GM23338 (cell line): ENCODE data around the gene PANK1. TPM values are rescaled to one million over a fixed set of nuclear protein-coding genes. Genes with fewer than 3 reads are reported as not detected.

Experiments
- ATAC-seq: fragments of 200-7000 bp; cut with Tn5 transposase; 3 replicates; pipeline ENCODE4 v1.9.1; 2020
- DNase-seq: peaks from one replicate; pipeline ENCODE4 v3.0.0-alpha.2; 2015; ENCODE audit warnings: low spot score
- H2AFZ ChIP-seq: fragments of 200-600 bp; sonication (generic); 2 replicates; pipeline ENCODE4 v1.8.0; 2016; ENCODE audit warnings: antibody characterized with exemption, mild to moderate bottlenecking, moderate library complexity
- H3F3A ChIP-seq: fragments of 200-600 bp; sonication (generic); replicated peaks from 2 replicates; pipeline ENCODE4 v1.8.0; 2017; ENCODE audit warnings: antibody characterized with exemption, mixed run types, low read depth
- H3K27ac ChIP-seq: fragments of 200-600 bp; sonication (generic); 2 replicates; pipeline ENCODE4 v1.6.1; 2016; ENCODE audit warnings: low read depth
- H3K27me3 ChIP-seq: fragments of 200-600 bp; sonication (generic); 2 replicates; pipeline ENCODE4 v1.8.0; 2016; ENCODE audit warnings: mild to moderate bottlenecking, mixed run types, moderate library complexity; ENCODE audit not compliant: insufficient read depth
- H3K36me3 ChIP-seq: fragments of 200-600 bp; sonication (generic); 2 replicates; pipeline ENCODE4 v1.8.0; 2016; ENCODE audit warnings: mild to moderate bottlenecking; ENCODE audit not compliant: insufficient read depth
- H3K4me1 ChIP-seq: fragments of 200-600 bp; sonication (generic); 2 replicates; pipeline ENCODE4 v1.8.0; 2016; ENCODE audit warnings: mild to moderate bottlenecking, moderate library complexity; ENCODE audit not compliant: insufficient read depth
- H3K4me2 ChIP-seq: fragments of 200-600 bp; sonication (generic); 2 replicates; pipeline ENCODE4 v1.7.1; 2017; ENCODE audit warnings: mixed run types
- H3K4me3 ChIP-seq: fragments of 200-600 bp; sonication (generic); 2 replicates; pipeline ENCODE4 v1.6.1; 2016; ENCODE audit warnings: mixed run types
- H3K79me2 ChIP-seq: fragments of 200-600 bp; sonication (generic); replicated peaks from 2 replicates; pipeline ENCODE4 v1.8.0; 2017; ENCODE audit warnings: mild to moderate bottlenecking; ENCODE audit not compliant: insufficient read depth
- H3K9me2 ChIP-seq: fragments of 200-600 bp; sonication (generic); 2 replicates; pipeline ENCODE4 v1.8.0; 2017; ENCODE audit not compliant: insufficient read depth
- H4K20me1 ChIP-seq: fragments of 200-600 bp; sonication (generic); replicated peaks from 2 replicates; pipeline ENCODE4 v1.8.0; 2017; ENCODE audit warnings: mild to moderate bottlenecking; ENCODE audit not compliant: insufficient read depth
- H3K27ac Mint-ChIP-seq: 2 replicates; pipeline ENCODE4 v1.8.0; 2020; ENCODE audit warnings: inconsistent platforms, mild to moderate bottlenecking, moderate library complexity, mixed read lengths
- H3K27me3 Mint-ChIP-seq: 3 replicates; pipeline ENCODE4 v1.8.0; 2022; ENCODE audit warnings: low read depth, mild to moderate bottlenecking, moderate library complexity, mixed read lengths, inconsistent platforms; ENCODE audit not compliant: insufficient read depth, poor library complexity
- H3K36me3 Mint-ChIP-seq: 3 replicates; pipeline ENCODE4 v1.8.0; 2021; ENCODE audit warnings: low read depth, mild to moderate bottlenecking, inconsistent platforms, moderate library complexity, mixed read lengths
- H3K4me1 Mint-ChIP-seq: 3 replicates; pipeline ENCODE4 v1.8.0; 2020; ENCODE audit warnings: mild to moderate bottlenecking, inconsistent platforms, mixed read lengths
- H3K4me3 Mint-ChIP-seq: 3 replicates; pipeline ENCODE4 v1.8.0; 2021; ENCODE audit warnings: moderate library complexity, mild to moderate bottlenecking, inconsistent platforms, mixed read lengths
- H3K9me3 Mint-ChIP-seq: 3 replicates; pipeline ENCODE4 v1.8.0; 2020; ENCODE audit warnings: moderate library complexity, mild to moderate bottlenecking, inconsistent platforms, mixed read lengths
- CREB1 ChIP-seq: fragments of 250-450 bp; sonication (Bioruptor Pico); IDR thresholded peaks from 2 replicates; pipeline ENCODE4 v1.5.0; 2020; ENCODE audit warnings: low read depth, mild to moderate bottlenecking, moderate library complexity
- EZH2 ChIP-seq: fragments of 200-600 bp; sonication (generic); IDR thresholded peaks from one replicate; pipeline ENCODE4 v1.8.0; 2017; ENCODE audit warnings: antibody characterized with exemption, mild to moderate bottlenecking, low read depth; ENCODE audit not compliant: unreplicated experiment
- EZH2phosphoT487 ChIP-seq: fragments of 200-600 bp; sonication (generic); IDR thresholded peaks from one replicate; pipeline ENCODE4 v1.8.1; 2018; ENCODE audit warnings: antibody characterized with exemption; ENCODE audit not compliant: unreplicated experiment
- JUNB ChIP-seq: IDR thresholded peaks from one replicate; pipeline ENCODE4 v1.6.1; 2016; ENCODE audit warnings: antibody characterized with exemption; ENCODE audit not compliant: unreplicated experiment
- NANOG ChIP-seq: IDR thresholded peaks from 2 replicates; pipeline ENCODE4 v1.6.1; 2016; ENCODE audit warnings: antibody characterized with exemption, borderline replicate concordance
- POLR2AphosphoS5 ChIP-seq: IDR thresholded peaks from 2 replicates; pipeline ENCODE4 v1.6.1; 2016; ENCODE audit warnings: antibody characterized with exemption, low read depth
- STAT1 ChIP-seq: IDR thresholded peaks from one replicate; pipeline ENCODE4 v1.6.1; 2016; ENCODE audit warnings: antibody characterized with exemption; ENCODE audit not compliant: unreplicated experiment
- ZNF114 ChIP-seq: fragments of 250-450 bp; sonication (Bioruptor Pico); IDR thresholded peaks from 2 replicates; pipeline ENCODE4 v1.5.0; 2020; ENCODE audit warnings: mild to moderate bottlenecking, moderate library complexity
- ZNF331 ChIP-seq: fragments of 250-450 bp; sonication (Bioruptor Pico); IDR thresholded peaks from 2 replicates; pipeline ENCODE4 v1.5.0; 2020; ENCODE audit warnings: low read depth, mild to moderate bottlenecking, moderate library complexity
- polyA plus RNA-seq: library from polyadenylated mRNA; unstranded; fragments of >200 nt; fragmentation: Nextera tagmentation; extraction: Ambion mirVana; gene quantifications from 2 replicates; pipeline ENCODE4 v1.2.1, GENCODE V29; 2016
- total RNA-seq: library from RNA; depleted of rRNA; stranded (reverse); fragments of >200 nt; shearing (Covaris generic); gene quantifications from 2 replicates; pipeline ENCODE4 v1.2.3, GENCODE V29; 2014
- TF ChIP-seq, protein P1 (sequence below): fragments of 250-450 bp; sonication (Bioruptor Pico); IDR thresholded peaks from 2 replicates; pipeline ENCODE4 v1.5.0; 2020; ENCODE audit warnings: mild to moderate bottlenecking, moderate library complexity
- TF ChIP-seq, protein P2 (sequence below), 2 experiments: fragments of 200-600 bp in 1 of 2; sonication (generic) in 1 of 2; conservative IDR thresholded peaks; 2 replicates each; pipeline versions ENCODE4 v1.5.1 to v1.6.1; 2016 to 2017; ENCODE audit warnings: antibody characterized with exemption in 2 of 2, low read depth in 2 of 2, mild to moderate bottlenecking in 2 of 2, moderate library complexity in 1 of 2
- TF ChIP-seq, protein P3 (sequence below): IDR thresholded peaks from one replicate; pipeline ENCODE4 v1.6.1; 2018; ENCODE audit warnings: antibody characterized with exemption; ENCODE audit not compliant: unreplicated experiment
- TF ChIP-seq, protein P4 (sequence below): IDR thresholded peaks from 2 replicates; pipeline ENCODE4 v1.6.1; 2016; ENCODE audit warnings: antibody characterized with exemption

PANK1 gene
- total and polyA plus RNA-seq, 2 experiments from 2014 or later = 15.2 to 44.7 TPM

DNA sequence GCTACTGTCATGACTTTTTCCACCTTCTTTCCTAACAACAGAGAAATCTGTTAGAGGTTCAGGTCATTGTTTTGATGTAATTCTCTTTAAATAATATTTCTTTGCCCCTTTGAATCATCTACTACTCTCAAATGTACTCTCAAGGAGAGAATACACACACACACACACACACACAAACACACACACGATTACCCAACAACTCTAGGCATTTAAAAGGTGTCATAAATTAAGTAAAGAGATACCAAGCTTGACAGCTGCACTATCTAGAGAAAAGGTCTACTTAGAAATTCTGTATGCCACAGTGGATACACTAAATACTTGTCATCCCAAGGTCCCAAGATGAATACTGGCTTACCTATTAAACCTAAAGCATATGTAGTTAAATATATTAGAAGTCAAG lies 4.8 kb downstream of the PANK1 start (continued):
- TF ChIP-seq, protein P1, sequence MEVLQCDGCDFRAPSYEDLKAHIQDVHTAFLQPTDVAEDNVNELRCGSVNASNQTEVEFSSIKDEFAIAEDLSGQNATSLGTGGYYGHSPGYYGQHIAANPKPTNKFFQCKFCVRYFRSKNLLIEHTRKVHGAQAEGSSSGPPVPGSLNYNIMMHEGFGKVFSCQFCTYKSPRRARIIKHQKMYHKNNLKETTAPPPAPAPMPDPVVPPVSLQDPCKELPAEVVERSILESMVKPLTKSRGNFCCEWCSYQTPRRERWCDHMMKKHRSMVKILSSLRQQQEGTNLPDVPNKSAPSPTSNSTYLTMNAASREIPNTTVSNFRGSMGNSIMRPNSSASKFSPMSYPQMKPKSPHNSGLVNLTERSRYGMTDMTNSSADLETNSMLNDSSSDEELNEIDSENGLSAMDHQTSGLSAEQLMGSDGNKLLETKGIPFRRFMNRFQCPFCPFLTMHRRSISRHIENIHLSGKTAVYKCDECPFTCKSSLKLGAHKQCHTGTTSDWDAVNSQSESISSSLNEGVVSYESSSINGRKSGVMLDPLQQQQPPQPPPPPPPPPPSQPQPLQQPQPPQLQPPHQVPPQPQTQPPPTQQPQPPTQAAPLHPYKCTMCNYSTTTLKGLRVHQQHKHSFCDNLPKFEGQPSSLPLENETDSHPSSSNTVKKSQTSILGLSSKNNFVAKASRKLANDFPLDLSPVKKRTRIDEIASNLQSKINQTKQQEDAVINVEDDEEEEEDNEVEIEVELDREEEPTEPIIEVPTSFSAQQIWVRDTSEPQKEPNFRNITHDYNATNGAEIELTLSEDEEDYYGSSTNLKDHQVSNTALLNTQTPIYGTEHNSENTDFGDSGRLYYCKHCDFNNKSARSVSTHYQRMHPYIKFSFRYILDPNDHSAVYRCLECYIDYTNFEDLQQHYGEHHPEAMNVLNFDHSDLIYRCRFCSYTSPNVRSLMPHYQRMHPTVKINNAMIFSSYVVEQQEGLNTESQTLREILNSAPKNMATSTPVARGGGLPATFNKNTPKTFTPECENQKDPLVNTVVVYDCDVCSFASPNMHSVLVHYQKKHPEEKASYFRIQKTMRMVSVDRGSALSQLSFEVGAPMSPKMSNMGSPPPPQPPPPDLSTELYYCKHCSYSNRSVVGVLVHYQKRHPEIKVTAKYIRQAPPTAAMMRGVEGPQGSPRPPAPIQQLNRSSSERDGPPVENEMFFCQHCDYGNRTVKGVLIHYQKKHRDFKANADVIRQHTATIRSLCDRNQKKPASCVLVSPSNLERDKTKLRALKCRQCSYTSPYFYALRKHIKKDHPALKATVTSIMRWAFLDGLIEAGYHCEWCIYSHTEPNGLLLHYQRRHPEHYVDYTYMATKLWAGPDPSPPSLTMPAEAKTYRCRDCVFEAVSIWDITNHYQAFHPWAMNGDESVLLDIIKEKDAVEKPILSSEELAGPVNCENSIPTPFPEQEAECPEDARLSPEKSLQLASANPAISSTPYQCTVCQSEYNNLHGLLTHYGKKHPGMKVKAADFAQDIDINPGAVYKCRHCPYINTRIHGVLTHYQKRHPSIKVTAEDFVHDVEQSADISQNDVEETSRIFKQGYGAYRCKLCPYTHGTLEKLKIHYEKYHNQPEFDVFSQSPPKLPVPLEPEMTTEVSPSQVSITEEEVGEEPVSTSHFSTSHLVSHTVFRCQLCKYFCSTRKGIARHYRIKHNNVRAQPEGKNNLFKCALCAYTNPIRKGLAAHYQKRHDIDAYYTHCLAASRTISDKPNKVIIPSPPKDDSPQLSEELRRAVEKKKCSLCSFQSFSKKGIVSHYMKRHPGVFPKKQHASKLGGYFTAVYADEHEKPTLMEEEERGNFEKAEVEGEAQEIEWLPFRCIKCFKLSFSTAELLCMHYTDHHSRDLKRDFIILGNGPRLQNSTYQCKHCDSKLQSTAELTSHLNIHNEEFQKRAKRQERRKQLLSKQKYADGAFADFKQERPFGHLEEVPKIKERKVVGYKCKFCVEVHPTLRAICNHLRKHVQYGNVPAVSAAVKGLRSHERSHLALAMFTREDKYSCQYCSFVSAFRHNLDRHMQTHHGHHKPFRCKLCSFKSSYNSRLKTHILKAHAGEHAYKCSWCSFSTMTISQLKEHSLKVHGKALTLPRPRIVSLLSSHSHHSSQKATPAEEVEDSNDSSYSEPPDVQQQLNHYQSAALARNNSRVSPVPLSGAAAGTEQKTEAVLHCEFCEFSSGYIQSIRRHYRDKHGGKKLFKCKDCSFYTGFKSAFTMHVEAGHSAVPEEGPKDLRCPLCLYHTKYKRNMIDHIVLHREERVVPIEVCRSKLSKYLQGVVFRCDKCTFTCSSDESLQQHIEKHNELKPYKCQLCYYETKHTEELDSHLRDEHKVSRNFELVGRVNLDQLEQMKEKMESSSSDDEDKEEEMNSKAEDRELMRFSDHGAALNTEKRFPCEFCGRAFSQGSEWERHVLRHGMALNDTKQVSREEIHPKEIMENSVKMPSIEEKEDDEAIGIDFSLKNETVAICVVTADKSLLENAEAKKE = no peak
- TF ChIP-seq JUNB (no peak), ZNF114 (no peak)

DNA sequence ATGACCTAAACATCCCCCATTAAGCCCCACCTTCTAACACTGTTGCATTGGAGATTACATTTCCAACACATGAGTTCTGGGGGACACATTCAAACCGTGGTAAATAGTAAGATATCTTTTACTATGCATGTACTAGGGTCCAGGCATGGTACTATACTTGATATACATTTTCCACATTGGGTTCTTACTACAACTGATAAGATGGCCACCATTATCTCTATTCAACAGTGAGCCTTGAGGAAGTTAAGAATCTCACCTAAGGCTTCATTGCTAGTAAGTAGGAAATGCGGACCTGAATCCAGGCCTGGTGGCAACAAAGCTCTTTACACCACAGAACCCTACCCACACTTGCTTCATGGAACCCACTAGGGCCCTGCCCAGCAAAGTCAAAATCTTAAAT lies 5.7 kb downstream of the PANK1 start:
- no peak overlapping the region for H3K27ac ChIP-seq
- no peaks in the 10 kb centered on the region for H3F3A ChIP-seq
- peaks cover 7% of the 10 kb centered on the region for H3K27me3 Mint-ChIP-seq
- TF ChIP-seq EZH2 = no peak
- no peak for TF ChIP-seq ZNF331 (CRISPR knock-in tag)
- no peak for TF ChIP-seq EZH2phosphoT487
- TF ChIP-seq, protein P2, sequence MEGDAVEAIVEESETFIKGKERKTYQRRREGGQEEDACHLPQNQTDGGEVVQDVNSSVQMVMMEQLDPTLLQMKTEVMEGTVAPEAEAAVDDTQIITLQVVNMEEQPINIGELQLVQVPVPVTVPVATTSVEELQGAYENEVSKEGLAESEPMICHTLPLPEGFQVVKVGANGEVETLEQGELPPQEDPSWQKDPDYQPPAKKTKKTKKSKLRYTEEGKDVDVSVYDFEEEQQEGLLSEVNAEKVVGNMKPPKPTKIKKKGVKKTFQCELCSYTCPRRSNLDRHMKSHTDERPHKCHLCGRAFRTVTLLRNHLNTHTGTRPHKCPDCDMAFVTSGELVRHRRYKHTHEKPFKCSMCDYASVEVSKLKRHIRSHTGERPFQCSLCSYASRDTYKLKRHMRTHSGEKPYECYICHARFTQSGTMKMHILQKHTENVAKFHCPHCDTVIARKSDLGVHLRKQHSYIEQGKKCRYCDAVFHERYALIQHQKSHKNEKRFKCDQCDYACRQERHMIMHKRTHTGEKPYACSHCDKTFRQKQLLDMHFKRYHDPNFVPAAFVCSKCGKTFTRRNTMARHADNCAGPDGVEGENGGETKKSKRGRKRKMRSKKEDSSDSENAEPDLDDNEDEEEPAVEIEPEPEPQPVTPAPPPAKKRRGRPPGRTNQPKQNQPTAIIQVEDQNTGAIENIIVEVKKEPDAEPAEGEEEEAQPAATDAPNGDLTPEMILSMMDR (conservative IDR thresholded peaks at IDR 0.05; ENCODE audit: low read depth in 2 of 2) = no peak
- TF ChIP-seq NANOG = no peak
- TF ChIP-seq CREB1 (CRISPR knock-in tag) = no peak
- no peak for TF ChIP-seq ZNF114
- TF ChIP-seq JUNB = no peak
- no peak for TF ChIP-seq STAT1
- TF ChIP-seq, protein P3, sequence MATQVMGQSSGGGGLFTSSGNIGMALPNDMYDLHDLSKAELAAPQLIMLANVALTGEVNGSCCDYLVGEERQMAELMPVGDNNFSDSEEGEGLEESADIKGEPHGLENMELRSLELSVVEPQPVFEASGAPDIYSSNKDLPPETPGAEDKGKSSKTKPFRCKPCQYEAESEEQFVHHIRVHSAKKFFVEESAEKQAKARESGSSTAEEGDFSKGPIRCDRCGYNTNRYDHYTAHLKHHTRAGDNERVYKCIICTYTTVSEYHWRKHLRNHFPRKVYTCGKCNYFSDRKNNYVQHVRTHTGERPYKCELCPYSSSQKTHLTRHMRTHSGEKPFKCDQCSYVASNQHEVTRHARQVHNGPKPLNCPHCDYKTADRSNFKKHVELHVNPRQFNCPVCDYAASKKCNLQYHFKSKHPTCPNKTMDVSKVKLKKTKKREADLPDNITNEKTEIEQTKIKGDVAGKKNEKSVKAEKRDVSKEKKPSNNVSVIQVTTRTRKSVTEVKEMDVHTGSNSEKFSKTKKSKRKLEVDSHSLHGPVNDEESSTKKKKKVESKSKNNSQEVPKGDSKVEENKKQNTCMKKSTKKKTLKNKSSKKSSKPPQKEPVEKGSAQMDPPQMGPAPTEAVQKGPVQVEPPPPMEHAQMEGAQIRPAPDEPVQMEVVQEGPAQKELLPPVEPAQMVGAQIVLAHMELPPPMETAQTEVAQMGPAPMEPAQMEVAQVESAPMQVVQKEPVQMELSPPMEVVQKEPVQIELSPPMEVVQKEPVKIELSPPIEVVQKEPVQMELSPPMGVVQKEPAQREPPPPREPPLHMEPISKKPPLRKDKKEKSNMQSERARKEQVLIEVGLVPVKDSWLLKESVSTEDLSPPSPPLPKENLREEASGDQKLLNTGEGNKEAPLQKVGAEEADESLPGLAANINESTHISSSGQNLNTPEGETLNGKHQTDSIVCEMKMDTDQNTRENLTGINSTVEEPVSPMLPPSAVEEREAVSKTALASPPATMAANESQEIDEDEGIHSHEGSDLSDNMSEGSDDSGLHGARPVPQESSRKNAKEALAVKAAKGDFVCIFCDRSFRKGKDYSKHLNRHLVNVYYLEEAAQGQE = no peak
- TF ChIP-seq POLR2AphosphoS5 = no peak
- TF ChIP-seq, protein P4, sequence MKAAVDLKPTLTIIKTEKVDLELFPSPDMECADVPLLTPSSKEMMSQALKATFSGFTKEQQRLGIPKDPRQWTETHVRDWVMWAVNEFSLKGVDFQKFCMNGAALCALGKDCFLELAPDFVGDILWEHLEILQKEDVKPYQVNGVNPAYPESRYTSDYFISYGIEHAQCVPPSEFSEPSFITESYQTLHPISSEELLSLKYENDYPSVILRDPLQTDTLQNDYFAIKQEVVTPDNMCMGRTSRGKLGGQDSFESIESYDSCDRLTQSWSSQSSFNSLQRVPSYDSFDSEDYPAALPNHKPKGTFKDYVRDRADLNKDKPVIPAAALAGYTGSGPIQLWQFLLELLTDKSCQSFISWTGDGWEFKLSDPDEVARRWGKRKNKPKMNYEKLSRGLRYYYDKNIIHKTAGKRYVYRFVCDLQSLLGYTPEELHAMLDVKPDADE = no peak

More for the DNA sequence above, 5.7 kb downstream of the PANK1 start:
- H3K4me3 ChIP-seq = no peak overlapping the region
- H2AFZ ChIP-seq = no peak overlapping the region
- ATAC-seq (no peak), DNase-seq (no peak)
- H3K4me1 ChIP-seq = peaks cover 12% of the 10 kb centered on the region
- peaks cover 25% of the 10 kb centered on the region for H3K36me3 Mint-ChIP-seq
- peaks cover 40% of the 10 kb centered on the region for H4K20me1 ChIP-seq
- H3K4me1 Mint-ChIP-seq = peaks cover 16% of the 10 kb centered on the region; the same call in 2 of the 3 replicates
- H3K4me3 Mint-ChIP-seq = no peak overlapping the region
- H3K9me2 ChIP-seq = no peaks in the 10 kb centered on the region
- H3K27ac Mint-ChIP-seq = no peak overlapping the region
- no peaks in the 10 kb centered on the region for H3K9me3 Mint-ChIP-seq
- no peak overlapping the region for H3K4me2 ChIP-seq
- no peaks in the 10 kb centered on the region for H3K27me3 ChIP-seq
- peaks cover 5% of the 10 kb centered on the region; the same call in 1 of the 2 replicates for H3K36me3 ChIP-seq
- peaks cover 94% of the 10 kb centered on the region for H3K79me2 ChIP-seq
